ENCODE data around the gene DMRT1.

DMRT1 gene

GRCh38 chr9:967903-968641 is 126.6 kb downstream of the DMRT1 start:
- TF ChIP-seq CTCF (IDR thresholded peaks at IDR 0.05; ENCODE audit: low read depth, low read length, missing control alignments), result no peak
- no peak for DNase-seq (ENCODE audit: extremely low read depth, low read depth)
- H3K4me3 ChIP-seq (replicated peaks; ENCODE audit: low read depth, low read length), result no peak overlapping the region

DNA sequence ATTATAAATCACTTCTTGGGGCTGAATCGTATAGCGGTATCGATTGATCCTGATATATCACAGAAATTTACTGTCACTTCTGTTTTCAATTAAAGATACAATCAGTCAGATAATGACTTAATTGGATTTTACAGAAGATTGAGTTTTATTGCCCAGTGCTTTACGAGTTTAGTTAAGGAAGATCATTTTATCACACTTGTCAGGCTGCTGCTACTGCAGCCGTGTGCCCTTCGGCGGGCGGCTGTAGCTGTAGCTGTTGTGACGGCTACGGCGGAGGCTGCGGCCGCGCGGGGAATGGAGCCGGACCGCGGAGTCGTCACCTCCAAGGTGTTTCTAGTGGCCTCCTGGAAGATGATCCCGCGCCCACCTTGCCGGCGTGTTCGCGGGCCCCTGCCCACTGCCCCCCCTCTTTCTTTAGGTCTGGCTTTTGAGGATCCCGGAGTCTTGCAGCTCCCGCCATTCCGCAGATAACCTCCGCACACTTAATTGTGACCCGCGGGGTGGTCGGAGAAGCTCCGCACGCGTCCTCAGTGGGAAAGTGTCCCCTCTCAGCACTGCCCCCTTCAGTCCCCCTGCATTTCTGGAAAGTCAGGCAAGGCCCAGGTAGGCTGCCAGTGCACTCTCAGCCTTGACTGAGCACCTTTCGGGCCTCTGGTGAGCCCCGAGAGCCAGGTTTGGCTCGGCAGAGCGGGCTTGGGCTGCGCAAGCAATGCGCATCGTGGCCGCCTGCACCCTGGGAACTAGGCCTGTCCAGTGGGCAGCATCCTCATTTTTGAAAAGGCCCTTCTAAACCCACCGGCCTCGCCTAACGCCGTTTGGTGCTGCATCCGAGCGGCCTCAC is 128.0 kb downstream of the DMRT1 start:
- TF ChIP-seq CTCF (IDR thresholded peaks at IDR 0.05; ENCODE audit: low read depth, low read length, missing control alignments), result no peak
- H3K4me3 ChIP-seq (replicated peaks; ENCODE audit: low read depth, low read length), result no peak overlapping the region
- DNase-seq (ENCODE audit: extremely low read depth, low read depth), result no peak

DNA sequence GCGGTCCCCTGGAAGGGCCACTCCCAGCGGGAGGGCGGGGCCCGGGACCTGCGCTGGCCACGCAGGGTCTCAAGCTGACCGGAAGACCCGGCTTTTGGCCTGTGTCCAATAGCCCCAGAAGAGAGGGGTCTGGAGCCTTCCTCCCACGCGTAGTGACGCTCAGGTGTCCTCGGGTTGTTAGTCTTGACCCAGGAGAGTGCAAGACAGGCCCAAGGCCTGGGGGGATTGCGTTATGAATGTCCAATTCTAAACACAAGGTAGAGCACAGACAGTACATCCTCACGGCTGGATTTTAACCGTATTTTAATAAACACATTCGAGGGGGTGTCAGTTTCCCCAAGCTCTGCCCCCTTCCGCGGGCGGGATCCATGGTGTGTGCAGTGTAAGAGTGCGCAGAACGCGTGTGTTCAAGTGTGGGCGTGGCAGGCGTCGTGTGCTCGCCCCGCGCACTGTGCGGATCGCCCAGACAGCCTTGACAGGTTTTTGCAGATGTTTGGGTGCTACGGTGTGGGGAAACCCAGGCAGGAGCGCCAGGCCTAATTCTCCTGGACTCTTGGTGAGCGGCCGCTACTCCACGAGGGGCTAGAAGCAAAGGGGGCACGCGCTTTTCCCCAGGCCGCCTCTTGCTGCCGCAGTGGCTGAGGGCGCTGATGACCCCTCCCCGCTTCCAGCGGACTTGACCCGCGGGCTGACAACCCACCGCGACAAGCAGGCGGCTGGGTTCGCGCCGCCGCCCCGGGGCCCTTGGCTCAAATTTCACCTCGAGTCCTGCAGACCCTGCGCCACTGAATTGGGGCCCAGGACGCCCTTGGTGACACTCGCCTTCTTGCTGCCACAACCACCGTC is 128.9 kb downstream of the DMRT1 start:
- no peak for TF ChIP-seq CTCF (IDR thresholded peaks at IDR 0.05; ENCODE audit: low read depth, low read length, missing control alignments)
- DNase-seq (ENCODE audit: extremely low read depth, low read depth), result no peak
- no peak overlapping the region for H3K4me3 ChIP-seq (replicated peaks; ENCODE audit: low read depth, low read length)

- no peak for TF ChIP-seq CTCF (IDR thresholded peaks at IDR 0.05; ENCODE audit: low read depth, low read length, missing control alignments)
- H3K4me3 ChIP-seq (replicated peaks; ENCODE audit: low read depth, low read length), result peak overlapping the region; percentile 30
- DNase-seq (ENCODE audit: extremely low read depth, low read depth), result no peak
These were observed 130.5 kb downstream of the DMRT1 start for GRCh38 chr9:971901-972500.

DNA sequence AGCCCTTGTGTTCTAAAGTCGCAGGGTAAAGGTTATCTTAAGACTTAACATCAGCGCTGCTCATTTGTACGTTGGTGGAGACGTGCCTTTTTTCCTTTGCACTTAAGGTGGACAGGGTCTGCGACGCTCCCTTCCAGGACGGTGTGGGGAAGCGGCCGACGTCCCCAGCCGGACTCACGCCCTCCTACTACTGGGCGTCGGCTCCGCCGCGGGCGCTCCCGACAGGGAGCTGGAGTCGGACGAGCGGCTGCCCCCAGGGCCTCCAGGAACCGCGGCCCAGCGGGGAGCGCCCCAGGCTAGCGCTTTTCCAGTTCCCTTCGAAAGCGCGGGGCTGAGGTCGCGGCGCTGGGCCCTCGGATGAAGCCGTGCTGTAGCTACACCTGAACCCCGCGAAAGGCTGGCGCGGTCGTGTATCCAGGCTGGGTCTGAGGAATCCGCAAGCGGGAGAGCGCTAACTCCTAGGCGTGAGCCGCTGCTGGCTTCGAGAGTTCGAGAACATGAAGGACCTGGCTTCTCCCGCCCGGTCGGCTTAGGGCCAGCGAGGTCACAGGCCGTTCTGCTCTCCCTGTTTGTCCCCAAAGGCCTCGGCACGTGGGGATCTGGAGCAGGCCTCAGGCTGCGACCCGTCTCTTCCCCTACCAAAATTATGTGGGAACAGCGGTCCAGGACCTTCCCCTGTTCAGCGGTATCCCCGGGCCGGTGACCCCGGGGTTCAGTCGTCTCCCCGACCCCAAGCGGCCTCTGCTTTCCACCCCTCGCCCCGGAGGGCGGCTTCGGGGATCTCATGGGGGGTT is 131.2 kb downstream of the DMRT1 start:
- DNase-seq (ENCODE audit: extremely low read depth, low read depth), result no peak
- no peak for TF ChIP-seq CTCF (IDR thresholded peaks at IDR 0.05; ENCODE audit: low read depth, low read length, missing control alignments)
- no peak overlapping the region for H3K4me3 ChIP-seq (replicated peaks; ENCODE audit: low read depth, low read length)
